Bronchial epithelial cell (primary cell): ENCODE results near the gene SMIM10L2A. TPM values are rescaled to one million over a fixed set of nuclear protein-coding genes. Genes with fewer than 3 reads are reported as not detected.

Experiments
- DNase-seq: peaks from one replicate; pipeline ENCODE4 v3.0.0-alpha.2; 2010; ENCODE audit warnings: low read depth
- FAIRE-seq: peaks from 2 replicates; lab custom pipeline; 2011; peaks lifted over from hg19 to GRCh38; lab: Jason Lieb, UNC
- H3K27me3 ChIP-seq: 2 replicates; pipeline ENCODE4 v1.5.1; 2011; ENCODE audit warnings: low read length; ENCODE audit not compliant: control insufficient read depth, insufficient read depth
- H3K36me3 ChIP-seq: 2 replicates; pipeline ENCODE4 v1.5.1; 2011; ENCODE audit warnings: low read length; ENCODE audit not compliant: control insufficient read depth, insufficient read depth
- H3K4me3 ChIP-seq: 2 replicates; pipeline ENCODE4 v1.5.1; 2011; ENCODE audit warnings: mild to moderate bottlenecking, low read depth, low read length, control low read depth
- total RNA-seq: library from RNA; depleted of rRNA; stranded (reverse); fragments of >200 nt; gene quantifications from 2 replicates; pipeline ENCODE4 v1.2.1, GENCODE V29; 2014
- TF ChIP-seq, protein P1 (sequence below): IDR thresholded peaks from 2 replicates; pipeline ENCODE4 v1.5.1; 2011; ENCODE audit warnings: mild to moderate bottlenecking, moderate library complexity, low read length, control low read depth, inconsistent platforms; ENCODE audit not compliant: insufficient read depth, severe bottlenecking

Gene SMIM10L2A
- total RNA-seq, 1 donor from 2014 or later = 2.1 TPM

DNA sequence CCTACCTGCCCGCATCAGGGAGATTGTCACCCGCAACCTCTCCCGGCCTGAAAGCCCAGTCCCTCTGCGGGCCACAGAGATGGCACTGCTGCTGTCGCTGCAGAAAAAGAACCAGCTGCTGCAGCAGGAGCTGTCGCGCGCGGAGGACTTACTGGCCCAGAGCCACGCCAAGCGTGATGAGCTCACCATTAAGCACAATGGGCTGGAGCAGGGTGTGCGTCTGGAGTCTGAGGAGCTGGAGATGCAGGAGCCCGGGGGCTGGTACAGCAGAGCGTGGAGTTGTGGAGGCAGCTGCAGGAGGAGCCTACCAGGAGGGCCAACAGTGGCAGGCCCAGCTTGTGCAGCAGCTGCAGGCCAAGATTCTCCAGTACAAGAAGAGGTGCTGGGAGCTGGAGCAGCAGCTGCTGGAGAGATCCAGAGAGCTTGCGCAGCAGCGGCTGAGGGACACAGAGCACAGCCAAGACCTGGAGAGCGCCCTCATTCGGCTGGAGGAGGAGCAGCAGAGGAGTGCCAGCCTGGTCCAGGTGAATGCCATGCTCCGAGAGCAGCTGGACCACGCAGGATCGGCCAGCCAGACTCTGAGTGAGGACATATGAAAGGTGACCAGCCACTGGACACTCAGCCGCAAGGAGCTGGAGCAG lies 11.3 kb downstream of the SMIM10L2A start:
- no peaks in the 10 kb centered on the region for H3K27me3 ChIP-seq
- no peaks in the 10 kb centered on the region for H3K36me3 ChIP-seq
- TF ChIP-seq, protein P1, sequence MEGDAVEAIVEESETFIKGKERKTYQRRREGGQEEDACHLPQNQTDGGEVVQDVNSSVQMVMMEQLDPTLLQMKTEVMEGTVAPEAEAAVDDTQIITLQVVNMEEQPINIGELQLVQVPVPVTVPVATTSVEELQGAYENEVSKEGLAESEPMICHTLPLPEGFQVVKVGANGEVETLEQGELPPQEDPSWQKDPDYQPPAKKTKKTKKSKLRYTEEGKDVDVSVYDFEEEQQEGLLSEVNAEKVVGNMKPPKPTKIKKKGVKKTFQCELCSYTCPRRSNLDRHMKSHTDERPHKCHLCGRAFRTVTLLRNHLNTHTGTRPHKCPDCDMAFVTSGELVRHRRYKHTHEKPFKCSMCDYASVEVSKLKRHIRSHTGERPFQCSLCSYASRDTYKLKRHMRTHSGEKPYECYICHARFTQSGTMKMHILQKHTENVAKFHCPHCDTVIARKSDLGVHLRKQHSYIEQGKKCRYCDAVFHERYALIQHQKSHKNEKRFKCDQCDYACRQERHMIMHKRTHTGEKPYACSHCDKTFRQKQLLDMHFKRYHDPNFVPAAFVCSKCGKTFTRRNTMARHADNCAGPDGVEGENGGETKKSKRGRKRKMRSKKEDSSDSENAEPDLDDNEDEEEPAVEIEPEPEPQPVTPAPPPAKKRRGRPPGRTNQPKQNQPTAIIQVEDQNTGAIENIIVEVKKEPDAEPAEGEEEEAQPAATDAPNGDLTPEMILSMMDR = no peak
- DNase-seq = no peak
- no peak for FAIRE-seq
- H3K4me3 ChIP-seq = no peak overlapping the region

DNA sequence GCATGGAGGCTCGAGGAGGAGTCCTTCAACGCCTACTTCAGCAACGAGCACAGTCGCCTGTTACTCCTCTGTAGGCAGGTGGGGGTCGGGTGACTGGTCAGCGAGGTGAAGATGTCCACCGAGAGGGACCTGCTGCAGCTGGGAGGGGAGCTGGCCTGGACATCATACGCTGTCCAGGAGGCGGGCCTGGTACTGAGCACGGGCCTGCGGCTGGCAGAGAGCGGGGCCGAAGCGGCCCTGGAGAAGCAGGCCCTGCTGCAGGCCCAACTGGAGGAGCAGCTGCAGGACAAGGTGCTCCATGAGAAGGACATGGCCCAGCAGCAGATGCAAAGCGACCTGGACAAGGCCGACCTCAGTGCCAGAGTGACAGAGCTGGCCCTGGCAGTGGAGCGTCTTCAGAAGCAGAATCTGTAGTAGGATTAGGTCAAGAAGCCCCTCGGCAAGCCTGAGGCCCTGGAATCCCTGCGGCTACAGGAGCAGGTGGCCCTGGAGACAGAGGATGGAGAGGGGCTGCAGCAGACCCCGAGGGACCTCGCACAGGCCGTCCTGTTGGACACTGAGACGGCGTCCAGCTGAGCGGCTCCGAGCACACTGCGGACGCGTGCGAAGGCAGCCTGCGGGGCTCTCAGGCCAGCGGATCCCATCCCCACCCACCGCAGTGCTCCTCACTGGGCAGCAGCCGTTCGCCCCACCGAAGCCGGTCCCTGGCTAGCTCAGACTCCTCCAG lies 11.9 kb downstream of the SMIM10L2A start:
- Histone ChIP-seq H3K4me3 (no peak overlapping the region), H3K36me3 (no peaks in the 10 kb centered on the region), H3K27me3 (no peaks in the 10 kb centered on the region)
- TF ChIP-seq, protein P1 = no peak
- DNase-seq (no peak), FAIRE-seq (peak; percentile 36)

DNA sequence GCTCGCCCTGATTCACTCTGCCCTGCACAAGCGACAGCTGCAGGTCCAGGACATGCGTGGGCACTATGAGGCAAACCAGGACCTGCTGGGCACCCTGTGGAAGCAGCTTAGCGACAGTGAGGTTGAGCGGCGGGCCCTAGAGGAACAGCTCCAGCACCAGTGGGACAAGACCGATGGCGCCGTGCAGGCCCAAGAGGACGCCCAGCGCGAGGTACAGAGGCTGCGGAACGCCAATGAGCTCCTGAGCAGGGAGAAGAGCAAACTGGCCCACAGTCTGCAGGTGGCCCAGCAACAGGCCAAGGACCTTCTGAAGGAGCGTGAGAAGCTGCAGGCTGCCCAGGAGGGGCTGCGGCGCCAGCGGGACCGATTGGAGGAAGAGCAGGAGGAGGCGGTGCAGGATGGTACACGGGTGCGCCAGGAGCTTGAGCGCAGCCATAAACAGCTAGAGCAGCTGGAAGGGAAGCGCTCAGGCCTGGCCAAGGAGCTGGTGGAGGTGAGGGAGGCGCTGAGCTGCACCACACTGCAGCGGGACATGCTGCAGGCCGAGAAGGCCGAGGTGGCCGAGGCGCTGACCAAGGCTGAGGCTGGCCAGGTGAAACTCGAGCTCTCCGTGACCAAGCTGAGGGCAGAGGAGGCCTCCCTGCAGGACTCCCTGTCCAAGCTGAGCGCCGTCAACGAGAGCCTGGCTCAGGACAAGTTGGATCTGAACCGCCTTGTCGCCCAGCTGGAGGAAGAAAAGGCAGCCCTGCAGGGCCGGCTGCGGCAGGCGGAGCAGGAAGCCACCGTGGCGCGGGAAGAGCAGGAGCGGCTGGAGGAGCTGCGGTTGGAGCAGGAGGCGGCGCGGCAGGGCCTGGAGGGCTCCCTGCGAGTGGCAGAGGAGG lies 12.8 kb downstream of the SMIM10L2A start:
- TF ChIP-seq, protein P1 = no peak
- FAIRE-seq = no peak
- H3K36me3 ChIP-seq = no peaks in the 10 kb centered on the region
- DNase-seq = no peak
- no peak overlapping the region for H3K4me3 ChIP-seq
- H3K27me3 ChIP-seq = no peaks in the 10 kb centered on the region

DNA sequence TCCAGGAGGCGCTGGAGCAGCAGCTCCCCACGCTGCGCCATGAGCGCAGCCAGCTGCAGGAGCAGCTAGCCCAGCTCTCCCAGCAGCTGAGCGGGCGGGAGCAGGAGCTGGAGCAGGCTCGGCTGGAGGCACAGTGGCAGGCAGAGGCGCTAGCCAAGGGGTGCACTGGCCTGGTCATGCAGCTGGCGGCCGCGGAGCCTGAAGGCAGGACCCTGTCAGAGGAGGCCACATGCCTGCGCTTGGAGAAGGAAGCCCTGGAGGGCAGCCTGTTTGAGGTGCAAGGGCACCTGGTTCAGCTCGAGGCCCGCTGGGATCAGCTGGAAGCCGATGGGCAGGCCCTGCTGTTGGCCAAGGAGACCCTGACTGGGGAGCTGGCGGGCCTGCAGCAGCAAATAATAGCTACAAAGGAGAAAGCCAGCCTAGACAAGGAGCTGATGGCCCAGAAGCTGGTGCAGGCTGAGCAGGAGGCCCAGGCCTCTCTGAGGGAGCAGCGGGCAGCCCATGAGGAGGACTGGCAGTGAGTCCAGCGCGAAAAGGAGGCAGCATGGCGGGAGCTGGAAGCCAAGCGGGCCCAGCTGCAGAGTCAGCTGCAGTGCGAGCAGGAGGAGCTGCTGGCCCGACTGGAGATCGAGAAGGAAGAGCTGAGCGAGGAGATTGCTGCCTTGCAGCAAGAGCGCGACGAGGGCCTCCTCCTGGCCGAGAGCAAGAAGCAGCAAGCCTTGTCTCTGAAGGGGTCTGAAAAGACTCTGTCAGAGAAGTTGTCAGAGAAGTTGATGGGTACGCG lies 13.6 kb downstream of the SMIM10L2A start:
- no peak for FAIRE-seq

DNA sequence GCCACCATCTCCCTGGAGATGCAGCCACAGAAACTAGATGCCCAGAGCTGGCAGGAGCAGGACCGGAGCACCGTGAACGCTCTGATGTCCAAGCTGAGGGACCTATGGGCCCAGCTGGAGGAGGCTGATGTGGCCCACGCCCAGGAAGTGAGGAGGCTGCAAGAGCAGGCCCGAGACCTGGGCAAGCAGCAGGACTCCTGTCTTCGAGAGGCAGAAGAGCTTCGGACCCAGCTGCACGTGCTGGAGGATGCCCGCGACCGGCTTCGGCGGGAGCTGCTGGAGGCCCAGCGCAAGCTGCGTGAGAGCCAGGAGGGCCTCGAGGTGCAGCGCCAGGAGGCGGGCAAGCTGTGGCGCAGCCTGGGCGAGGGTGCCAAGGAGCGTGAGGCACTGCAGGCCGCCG lies 14.2 kb downstream of the SMIM10L2A start:
- no peaks in the 10 kb centered on the region for H3K27me3 ChIP-seq
- no peak for FAIRE-seq
- no peaks in the 10 kb centered on the region for H3K36me3 ChIP-seq

More for the DNA sequence above, 13.6 kb downstream of the SMIM10L2A start:
- H3K36me3 ChIP-seq = no peaks in the 10 kb centered on the region
- no peak overlapping the region for H3K4me3 ChIP-seq
- no peaks in the 10 kb centered on the region for H3K27me3 ChIP-seq
- TF ChIP-seq, protein P1 = no peak
- no peak for DNase-seq

More for the DNA sequence above, 14.2 kb downstream of the SMIM10L2A start:
- no peak for DNase-seq
- H3K4me3 ChIP-seq = no peak overlapping the region
- TF ChIP-seq, protein P1 = no peak
